ENCODE data around the gene CYTH1.

DNA sequence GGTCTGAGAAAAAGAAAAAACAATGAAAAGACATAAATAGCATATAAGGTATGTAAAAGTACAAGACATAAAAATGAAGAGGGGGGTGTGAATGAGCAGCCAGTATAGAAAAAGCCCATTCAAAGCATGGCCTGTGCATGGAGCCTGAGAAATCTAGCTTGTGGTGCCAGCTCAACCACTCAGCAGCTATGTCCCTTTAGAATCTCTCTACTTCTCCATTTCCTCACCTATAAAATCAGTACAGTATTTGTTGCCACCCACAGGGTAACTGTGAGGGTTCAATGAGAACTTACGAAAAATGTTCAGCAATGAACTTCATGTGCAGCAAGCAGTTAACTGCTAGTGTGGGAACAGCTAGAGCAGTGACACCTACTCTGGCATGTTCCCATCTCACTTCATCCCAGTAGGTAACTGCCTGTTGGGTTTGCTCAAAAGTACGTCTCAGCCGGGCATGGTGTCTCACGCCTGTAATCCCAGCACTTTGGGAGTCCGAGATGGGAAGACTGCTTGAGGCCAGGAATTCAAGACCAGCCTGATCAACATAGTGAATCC is 15.3 kb downstream of the CYTH1 start:
- no peak for TF ChIP-seq FOXK2 (IDR thresholded peaks at IDR 0.05)
- no peak for TF ChIP-seq SP1 (IDR thresholded peaks at IDR 0.05)
- TF ChIP-seq SUZ12 (IDR thresholded peaks at IDR 0.05), result no peak

Data from HEK293T (cell line).